RWPE2 (cell line): ENCODE data around the gene RNU6-1.

ENCODE experiments used
- ATAC-seq: fragments of 200-7000 bp; cut with Tn5 transposase; 3 replicates; pipeline ENCODE4 v1.9.1; 2021; ENCODE audit warnings: low read depth
- DNase-seq: peaks from one replicate; pipeline ENCODE4 v3.0.0-alpha.2; 2020; ENCODE audit warnings: low spot score
- H3K27ac ChIP-seq: fragments of 450-650 bp; 2 replicates; pipeline ENCODE4 v1.5.1; 2017; ENCODE audit warnings: mild to moderate bottlenecking; ENCODE audit not compliant: poor library complexity, severe bottlenecking
- H3K27me3 ChIP-seq: fragments of 250-450 bp; sonication (Bioruptor Pico); 2 replicates; pipeline ENCODE4 v1.5.1; 2021; ENCODE audit warnings: mild to moderate bottlenecking, moderate library complexity; ENCODE audit not compliant: insufficient read depth, poor library complexity, severe bottlenecking
- H3K36me3 ChIP-seq: fragments of 250-450 bp; sonication (Bioruptor Pico); 2 replicates; pipeline ENCODE4 v1.5.1; 2020; ENCODE audit warnings: low read depth, mild to moderate bottlenecking, moderate library complexity
- H3K4me1 ChIP-seq: fragments of 250-450 bp; sonication (Bioruptor Pico); 2 replicates; pipeline ENCODE4 v1.5.1; 2021; ENCODE audit warnings: mild to moderate bottlenecking, moderate library complexity; ENCODE audit not compliant: insufficient read depth, poor library complexity, severe bottlenecking
- H3K4me3 ChIP-seq: fragments of 250-450 bp; sonication (Bioruptor Pico); 2 replicates; pipeline ENCODE4 v1.5.1; 2021; ENCODE audit warnings: mild to moderate bottlenecking, moderate library complexity; ENCODE audit not compliant: severe bottlenecking
- H3K9me3 ChIP-seq: fragments of 250-450 bp; sonication (Bioruptor Pico); 2 replicates; pipeline ENCODE4 v1.5.1; 2021; ENCODE audit warnings: mild to moderate bottlenecking, moderate library complexity; ENCODE audit not compliant: severe bottlenecking
- TF ChIP-seq, protein P1 (sequence below): fragments of 450-650 bp; IDR thresholded peaks from one replicate; pipeline ENCODE4 v1.5.1; 2017; ENCODE audit warnings: mild to moderate bottlenecking, moderate library complexity; ENCODE audit not compliant: poor library complexity, severe bottlenecking

The RNU6-1 gene

DNA sequence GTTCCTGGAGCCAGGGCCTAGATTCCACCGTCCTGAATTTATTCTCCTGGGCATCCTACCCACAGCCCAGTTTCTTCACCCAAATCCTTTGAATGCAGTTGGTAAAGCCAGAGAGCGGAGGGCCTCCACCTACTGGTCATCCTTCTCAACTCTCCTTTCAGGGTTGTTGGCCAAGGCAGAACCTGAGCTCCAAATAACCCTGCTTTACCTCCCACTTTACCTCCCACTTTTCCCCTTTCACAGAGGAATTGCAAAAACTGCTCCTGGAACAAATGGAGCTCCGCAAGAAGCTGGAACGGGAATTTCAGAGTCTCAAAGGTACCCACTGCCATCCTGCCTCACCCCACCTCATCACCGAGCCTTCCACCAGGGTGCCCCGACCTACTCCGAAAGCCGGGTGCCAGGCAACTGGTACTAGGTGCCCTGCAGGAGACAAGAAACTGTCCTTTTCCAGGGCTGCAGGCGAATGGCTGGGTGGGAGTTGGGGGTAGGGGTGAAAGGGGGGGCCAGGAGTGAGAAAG, 7.8 kb downstream of the RNU6-1 start:
- Histone ChIP-seq H3K27ac (no peak overlapping the region), H3K4me3 (no peak overlapping the region), H3K9me3 (no peaks in the 10 kb centered on the region), H3K27me3 (peaks cover 89% of the 10 kb centered on the region), H3K36me3 (no peaks in the 10 kb centered on the region), H3K4me1 (no peaks in the 10 kb centered on the region)
- TF ChIP-seq, protein P1, sequence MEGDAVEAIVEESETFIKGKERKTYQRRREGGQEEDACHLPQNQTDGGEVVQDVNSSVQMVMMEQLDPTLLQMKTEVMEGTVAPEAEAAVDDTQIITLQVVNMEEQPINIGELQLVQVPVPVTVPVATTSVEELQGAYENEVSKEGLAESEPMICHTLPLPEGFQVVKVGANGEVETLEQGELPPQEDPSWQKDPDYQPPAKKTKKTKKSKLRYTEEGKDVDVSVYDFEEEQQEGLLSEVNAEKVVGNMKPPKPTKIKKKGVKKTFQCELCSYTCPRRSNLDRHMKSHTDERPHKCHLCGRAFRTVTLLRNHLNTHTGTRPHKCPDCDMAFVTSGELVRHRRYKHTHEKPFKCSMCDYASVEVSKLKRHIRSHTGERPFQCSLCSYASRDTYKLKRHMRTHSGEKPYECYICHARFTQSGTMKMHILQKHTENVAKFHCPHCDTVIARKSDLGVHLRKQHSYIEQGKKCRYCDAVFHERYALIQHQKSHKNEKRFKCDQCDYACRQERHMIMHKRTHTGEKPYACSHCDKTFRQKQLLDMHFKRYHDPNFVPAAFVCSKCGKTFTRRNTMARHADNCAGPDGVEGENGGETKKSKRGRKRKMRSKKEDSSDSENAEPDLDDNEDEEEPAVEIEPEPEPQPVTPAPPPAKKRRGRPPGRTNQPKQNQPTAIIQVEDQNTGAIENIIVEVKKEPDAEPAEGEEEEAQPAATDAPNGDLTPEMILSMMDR, result peak; percentile 55
- DNase-seq (peak; percentile 73), ATAC-seq (peak; percentile 40; the same call in 2 of the 3 replicates)

GRCh38 chr15:67831363-67831762, 8.5 kb downstream of the RNU6-1 start:
- H3K4me1 ChIP-seq, result no peaks in the 10 kb centered on the region
- no peaks in the 10 kb centered on the region for H3K9me3 ChIP-seq
- H3K27ac ChIP-seq, result no peak overlapping the region
- H3K36me3 ChIP-seq, result no peaks in the 10 kb centered on the region
- DNase-seq, result peak; percentile 16
- H3K27me3 ChIP-seq, result peaks cover 97% of the 10 kb centered on the region
- H3K4me3 ChIP-seq, result no peak overlapping the region
- TF ChIP-seq, protein P1, result no peak
- no peak for ATAC-seq

- H3K27me3 ChIP-seq, result peaks cover 96% of the 10 kb centered on the region
- DNase-seq (peak; percentile 79), ATAC-seq (no peak)
- H3K36me3 ChIP-seq, result no peaks in the 10 kb centered on the region
- TF ChIP-seq, protein P1, result no peak
- H3K4me1 ChIP-seq, result no peaks in the 10 kb centered on the region
- H3K27ac ChIP-seq, result no peak overlapping the region
- H3K4me3 ChIP-seq, result no peak overlapping the region
- H3K9me3 ChIP-seq, result no peaks in the 10 kb centered on the region
Measured at GRCh38 chr15:67829647-67830504, 10.0 kb downstream of the RNU6-1 start.

DNA sequence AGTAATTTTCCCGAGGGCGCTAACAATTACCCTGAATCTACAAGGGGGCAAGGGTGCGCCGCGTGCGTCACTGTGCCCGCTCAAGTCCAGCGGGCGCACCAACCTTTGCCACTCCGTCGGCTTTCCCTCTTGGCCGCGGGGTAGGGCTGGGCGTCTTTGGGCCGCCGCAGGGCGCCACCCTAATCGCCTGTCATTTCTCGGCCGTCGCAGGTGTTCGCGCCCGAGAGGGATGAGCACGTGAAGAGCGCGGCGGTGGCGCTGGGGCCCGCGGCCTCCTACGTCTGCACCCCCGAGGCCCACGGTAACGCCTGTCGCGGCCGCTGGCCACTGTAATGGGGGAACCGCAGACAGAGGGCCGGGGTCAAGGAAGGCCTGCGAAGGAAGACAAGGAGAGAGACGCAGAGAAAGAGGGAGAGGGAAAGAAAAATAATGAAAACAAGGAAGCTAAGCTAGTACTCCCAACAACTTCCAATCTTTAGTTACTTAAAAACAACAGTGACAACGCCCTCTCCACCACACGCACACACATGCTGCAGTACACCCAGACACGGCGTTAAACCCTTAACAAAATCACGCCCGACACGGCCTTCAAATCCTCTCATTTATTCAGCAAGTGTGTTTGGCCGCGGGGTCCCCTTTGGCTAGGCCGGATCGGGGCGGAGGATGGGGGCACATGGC, 10.7 kb downstream of the RNU6-1 start:
- TF ChIP-seq, protein P1, result no peak
- ATAC-seq, result no peak
- Histone ChIP-seq H3K4me1 (no peaks in the 10 kb centered on the region), H3K36me3 (no peaks in the 10 kb centered on the region), H3K4me3 (no peak overlapping the region), H3K9me3 (no peaks in the 10 kb centered on the region), H3K27ac (no peak overlapping the region), H3K27me3 (peaks cover 96% of the 10 kb centered on the region)
- DNase-seq, result peak; percentile 62
